HL-60/S4 treated with retinoic acid at 250 ng/mL for 4 days and 3 days (cell line): ENCODE data around the gene GJC3.
"Not testable (repeated sequence)": the region's sequence is repeated elsewhere in the genome, so short reads cannot be mapped to it uniquely, and the experiment has no call there.

Experiments used
- in situ Hi-C: fragments of 300-500 bp; cut with MboI; formaldehyde crosslinking; loops from 2 replicates; pipeline ENCODE4 v1.7.0; 2022; ENCODE audit warnings: low sequenced_read_pairs

GJC3 gene

DNA sequence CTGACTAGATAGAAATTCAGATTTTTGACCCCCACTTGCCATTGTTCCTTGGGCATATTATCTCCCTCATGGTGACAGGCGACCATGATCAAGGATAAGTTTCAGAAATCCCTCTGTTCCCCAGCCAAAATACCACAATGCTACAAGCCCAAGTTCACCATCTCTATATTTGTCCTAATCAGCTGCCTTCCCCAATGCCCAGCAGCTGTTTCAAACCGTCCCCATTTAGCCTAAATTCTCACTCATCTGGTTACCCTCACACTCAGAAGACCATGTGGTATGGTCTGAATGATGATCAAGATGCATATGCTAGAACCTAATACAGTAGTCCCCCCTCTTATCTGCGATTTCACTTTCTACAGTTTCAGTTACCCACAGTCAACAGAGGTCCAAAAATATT is 956 bp upstream of the GJC3 start:
- in situ Hi-C loops: no loop called here

- in situ Hi-C loops: no loop called here
These were observed 272 bp upstream of the GJC3 start for GRCh38 chr7:99929730-99930053.

DNA sequence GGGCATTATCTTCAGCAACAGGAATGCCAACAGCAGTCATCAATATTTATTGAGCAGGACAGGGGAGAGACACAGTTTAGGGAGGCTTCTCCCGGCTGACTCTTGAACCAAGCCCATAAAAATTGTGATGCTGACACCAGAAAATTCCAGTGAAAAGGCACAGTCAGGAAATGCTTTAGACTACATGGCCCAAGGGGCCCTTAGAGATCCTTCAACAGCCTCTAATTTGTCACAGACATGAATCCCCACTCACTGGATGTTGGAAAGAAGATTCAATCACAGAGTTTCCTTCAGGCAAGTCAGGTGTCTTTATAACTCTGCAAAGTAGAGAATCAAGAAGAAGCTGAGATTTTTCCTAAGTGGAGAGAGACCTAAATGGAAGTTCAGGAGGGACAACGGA is 1.2 kb downstream of the GJC3 start:
- in situ Hi-C loops: no loop called here

DNA sequence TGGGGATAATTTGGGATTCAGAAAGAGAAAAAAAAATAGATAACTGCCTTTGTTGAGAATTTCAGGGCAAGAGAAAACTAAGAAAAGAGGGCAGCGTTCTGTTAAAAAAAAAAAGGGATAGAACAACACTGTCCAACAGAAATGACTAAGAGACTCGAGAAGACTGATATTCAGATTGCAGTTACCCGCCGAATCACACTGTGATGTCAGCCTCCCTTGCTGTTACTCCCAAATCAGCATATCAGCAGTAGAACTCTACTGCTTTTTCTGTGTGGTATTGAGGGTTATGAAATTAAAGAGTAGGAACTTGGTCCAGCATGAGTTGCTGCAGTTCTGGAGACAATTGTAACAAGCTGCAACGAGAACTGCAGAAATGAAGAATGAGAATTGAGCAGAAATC is 1.9 kb downstream of the GJC3 start:
- in situ Hi-C loops: no loop called here

DNA sequence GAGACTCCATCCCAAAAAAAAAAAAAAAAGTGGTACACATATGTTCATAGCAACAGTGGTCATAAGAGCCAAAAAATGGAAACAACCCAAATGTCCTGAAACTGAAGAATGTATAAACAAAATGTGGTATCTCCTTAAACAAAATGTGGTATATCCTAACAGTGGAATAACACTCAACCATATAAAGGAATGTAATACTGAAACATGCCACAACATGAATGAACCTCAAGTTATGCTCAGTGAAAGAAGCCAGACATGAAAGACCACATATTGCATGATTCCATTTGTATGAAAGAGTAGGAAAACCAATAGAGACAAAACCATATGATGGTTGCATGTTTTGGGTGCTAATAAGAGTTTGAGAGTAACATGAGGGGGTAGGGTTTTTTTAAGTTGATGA is 3.1 kb downstream of the GJC3 start:
- in situ Hi-C loops: no loop called here

- in situ Hi-C loops: no loop called here
These were observed 6.2 kb downstream of the GJC3 start for GRCh38 chr7:99923200-99923599.

DNA sequence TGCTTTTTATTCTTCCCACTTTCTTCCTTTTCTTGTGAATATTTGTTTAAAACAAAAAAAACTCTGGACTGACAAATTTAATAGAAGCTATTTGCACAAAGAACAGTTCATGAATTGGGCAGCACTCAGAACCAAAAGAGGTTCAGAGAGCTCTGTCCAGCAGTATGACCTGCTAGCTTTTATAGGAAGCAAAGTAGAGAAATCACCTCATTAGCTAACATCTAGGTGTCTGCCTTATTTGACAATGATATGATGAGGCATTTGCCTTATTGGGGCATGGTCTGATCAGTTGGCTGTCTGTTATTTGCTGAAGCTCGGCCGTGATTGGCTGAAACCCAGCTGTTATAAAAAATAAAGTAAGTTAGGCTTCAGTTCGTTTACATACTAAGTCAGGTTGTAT is 9.3 kb downstream of the GJC3 start:
- in situ Hi-C loops: no loop called here

DNA sequence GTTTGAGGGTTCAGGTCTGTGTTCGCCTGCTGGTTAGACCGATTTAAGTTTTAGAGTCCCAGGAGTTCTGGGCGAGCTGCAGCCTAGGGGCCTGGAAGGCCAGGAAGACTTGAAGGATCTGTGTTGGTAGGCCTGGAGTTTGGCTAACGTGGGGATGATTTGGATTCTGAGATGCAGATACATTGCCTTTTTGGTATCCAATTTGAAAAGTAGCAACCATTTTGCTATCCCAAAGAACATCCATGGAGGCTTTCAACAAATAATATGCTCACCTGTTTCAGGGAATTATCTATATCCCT is 9.7 kb downstream of the GJC3 start:
- in situ Hi-C loops: no loop called here

GRCh38 chr7:99918959-99919813 is 10.2 kb downstream of the GJC3 start, which contains the start of gene TRIM4:
Gene TRIM4 (minus strand): TSS chr7:99919530. CDS start chr7:99919401, 129 bp downstream.
- in situ Hi-C loops: no loop called here

DNA sequence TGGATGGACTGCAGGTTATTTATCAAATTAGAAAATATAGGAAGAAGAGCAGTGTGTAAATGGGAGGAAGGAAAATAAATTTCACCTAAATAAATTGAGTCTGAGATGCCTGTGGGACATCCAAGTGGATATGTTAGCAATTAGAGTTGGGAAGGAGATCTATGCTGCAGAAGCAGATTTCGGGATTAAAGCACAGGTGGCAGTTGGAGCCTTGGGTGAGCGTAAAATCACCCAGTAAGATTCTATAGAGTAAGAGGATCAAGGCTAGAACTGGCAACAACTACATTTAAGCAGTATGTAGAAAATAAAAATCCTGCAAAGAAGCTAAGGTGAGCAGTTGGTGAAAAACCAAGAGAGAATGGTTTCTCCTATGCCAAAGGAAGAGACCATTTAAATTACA is 18.4 kb downstream of the GJC3 start:
- in situ Hi-C loops: loop anchor here (5.0 kb wide), 1 partner anchor 81 kb away; no protein-coding TSS in a partner anchor

- in situ Hi-C loops: no loop called here
These were observed 27.8 kb downstream of the GJC3 start for GRCh38 chr7:99901581-99901980.

- in situ Hi-C loops: no loop called here
These were observed 29.4 kb downstream of the GJC3 start for GRCh38 chr7:99899830-99900519.

DNA sequence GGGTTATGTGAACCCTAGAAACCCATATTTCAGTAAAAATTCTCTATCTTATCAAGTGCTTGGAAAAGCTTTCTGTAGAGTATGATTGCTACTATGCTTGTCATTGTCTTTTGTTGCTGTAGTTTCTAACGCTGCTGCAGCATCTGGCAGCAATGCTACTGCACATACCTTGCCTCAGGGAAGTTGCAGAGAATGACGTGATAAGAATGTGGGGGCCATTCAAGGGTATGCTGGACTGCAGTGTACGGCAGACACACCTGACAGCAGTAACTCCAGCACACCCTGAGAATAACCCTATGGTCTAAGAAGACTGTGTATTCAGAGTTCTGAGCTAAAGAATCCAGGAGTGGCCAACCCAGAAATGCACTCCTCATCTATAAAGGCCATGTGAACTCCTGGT is 30.6 kb downstream of the GJC3 start:
- in situ Hi-C loops: no loop called here

- in situ Hi-C loops: no loop called here
These were observed 31.4 kb downstream of the GJC3 start for GRCh38 chr7:99898023-99898357.

DNA sequence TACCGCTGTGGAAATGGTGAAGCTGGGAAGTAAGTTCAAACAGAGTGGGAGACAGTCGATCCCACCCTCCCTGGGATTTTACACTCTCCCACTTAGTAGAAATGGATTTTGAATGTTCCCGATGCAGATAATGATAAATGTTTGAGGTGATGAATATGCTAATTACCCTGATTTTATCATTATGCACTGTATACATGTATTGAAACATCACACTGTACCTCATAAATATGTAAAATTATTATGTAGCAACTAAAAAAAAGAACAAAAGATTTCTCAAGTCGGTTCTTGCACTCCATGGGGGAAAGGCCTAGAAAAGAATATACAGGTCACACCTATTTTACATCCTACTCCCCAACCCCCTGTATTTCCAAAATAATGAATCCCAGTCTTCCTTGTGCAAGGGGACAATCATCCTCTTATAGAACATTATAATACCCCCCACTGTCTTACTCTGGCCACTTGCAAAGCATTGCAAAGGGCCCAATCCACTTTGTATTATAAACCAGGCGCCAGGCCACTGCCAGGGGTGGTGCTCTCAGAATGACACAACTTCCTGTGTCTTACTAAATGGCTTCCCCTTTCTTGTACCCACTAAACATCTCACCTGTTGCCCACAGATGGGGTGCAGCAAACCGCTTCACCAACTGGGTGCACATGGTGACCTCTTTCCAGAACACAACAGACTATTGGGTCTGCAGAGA is 31.9 kb downstream of the GJC3 start:
- in situ Hi-C loops: no loop called here

GRCh38 chr7:99894738-99895137 is 34.7 kb downstream of the GJC3 start:
- in situ Hi-C loops: no loop called here

GRCh38 chr7:99893280-99893679 is 36.1 kb downstream of the GJC3 start:
- in situ Hi-C loops: no loop called here

DNA sequence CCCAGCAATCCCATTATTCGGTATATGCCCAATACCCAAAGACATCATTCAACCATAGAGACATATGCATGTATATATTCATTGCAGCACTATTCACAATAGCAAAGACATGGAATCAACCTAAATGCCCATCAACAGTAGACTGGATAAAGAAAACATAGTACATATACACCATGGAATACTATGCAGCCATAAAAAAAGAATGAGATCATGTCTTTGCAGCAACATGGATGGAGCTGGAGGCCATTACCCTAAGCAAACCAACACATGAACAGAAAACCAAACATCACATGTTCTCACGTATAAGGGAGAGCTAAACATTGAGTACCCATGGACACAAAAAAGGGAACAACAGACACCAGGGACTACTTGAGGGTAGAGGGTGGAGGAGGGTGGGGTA is 39.1 kb downstream of the GJC3 start:
- in situ Hi-C loops: not testable (repeated sequence)

- in situ Hi-C loops: not testable (repeated sequence)
These were observed 41.1 kb downstream of the GJC3 start for GRCh38 chr7:99888366-99888765.

DNA sequence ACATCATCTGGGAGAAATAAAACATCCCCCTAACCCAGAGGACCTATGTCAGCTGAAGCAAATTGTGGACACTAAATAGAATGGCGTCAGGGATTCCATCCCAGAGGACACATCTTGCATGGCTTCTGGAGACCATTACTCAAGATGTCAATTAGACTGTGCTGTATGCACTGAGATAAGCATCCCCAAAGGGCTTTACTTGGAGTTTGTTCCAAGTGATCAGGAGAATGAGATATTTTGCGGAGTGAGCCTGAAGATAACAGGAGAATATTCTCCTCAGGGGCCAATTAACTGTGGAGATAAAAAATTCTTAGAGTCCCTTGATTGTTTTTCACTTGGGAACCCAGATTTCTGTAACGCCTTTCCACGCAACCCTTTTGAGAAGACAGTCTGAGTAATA is 48.0 kb downstream of the GJC3 start:
- in situ Hi-C loops: no loop called here

DNA sequence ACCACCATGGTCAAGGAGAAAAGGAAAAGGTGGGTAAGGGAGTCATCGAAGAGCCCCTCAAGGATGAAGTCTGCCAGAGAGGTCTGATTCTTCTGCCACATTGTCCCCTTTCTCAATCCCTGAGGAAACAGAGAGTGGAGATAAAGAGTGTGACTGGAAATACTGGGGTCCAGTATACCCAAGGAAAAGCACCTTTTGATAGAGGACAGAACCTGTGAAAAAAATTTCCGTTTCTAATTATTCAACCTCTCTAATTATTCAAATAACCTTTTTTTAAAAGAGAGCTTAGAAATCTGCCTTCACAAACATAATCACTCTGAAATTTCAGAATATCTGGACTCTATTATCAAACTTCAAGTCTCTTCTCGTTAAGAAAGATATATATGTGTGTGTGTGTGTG is 52.5 kb downstream of the GJC3 start, which contains the start of gene OR2AE1:
Gene OR2AE1 (minus strand): TSS at position 101 of the 400 bp plus-strand sequence. CDS start 0 bp downstream, at position 101.
- in situ Hi-C loops: no loop called here

DNA sequence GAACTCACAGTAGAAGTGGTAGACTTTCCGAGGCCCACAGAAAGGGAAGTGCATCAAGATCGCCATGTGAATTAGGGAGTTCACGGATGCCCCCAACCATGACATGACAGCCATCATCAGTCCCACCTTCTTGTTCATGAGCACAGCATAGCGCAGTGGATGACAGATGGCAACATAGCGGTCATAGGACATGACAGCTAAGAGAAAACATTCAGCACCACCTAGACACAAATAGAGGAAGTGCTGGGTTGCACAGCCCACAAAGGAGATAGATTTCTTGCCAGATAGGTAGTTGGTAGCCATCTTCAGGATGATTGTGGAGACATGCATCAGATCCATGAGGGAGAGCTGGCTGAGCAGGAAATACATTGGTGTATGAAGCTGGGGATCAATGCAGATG is 52.9 kb downstream of the GJC3 start:
- in situ Hi-C loops: no loop called here
